GM11168 (cell line): ENCODE data around the gene GPC6.

Source experiments
- in situ Hi-C: fragments of 300-500 bp; cut with MboI; formaldehyde crosslinking; loops from one replicate; pipeline ENCODE4 v1.12.0; 2022; ENCODE audit warnings: low sequenced_read_pairs; ENCODE audit not compliant: unreplicated experiment

Gene GPC6

DNA sequence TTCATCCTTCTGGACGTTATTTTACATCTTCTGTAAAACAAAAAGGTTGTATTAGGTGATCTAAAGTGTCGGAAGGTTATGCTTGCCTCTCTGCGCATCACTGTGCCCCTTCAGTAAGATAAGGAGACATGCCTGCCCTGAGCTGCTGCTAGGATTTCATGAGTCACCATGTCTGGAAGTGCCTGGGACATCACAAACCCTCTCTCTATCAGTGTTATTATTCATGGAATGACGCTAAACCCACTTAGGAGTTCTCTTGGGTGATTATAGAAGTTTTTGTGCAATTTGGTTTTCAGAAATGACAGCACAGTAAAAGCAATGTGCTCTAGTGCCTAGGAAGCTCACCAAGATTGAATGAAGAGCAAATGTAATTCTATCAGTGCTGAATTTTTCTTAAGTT is 635.2 kb downstream of the GPC6 start:
- in situ Hi-C loops = no loop called here

- in situ Hi-C loops = no loop called here
These were observed 635.7 kb downstream of the GPC6 start for GRCh38 chr13:93862259-93862658.

- in situ Hi-C loops = no loop called here
These were observed 638.6 kb downstream of the GPC6 start for GRCh38 chr13:93865235-93865634.

- in situ Hi-C loops = no loop called here
These were observed 640.9 kb downstream of the GPC6 start for GRCh38 chr13:93867481-93867880.

DNA sequence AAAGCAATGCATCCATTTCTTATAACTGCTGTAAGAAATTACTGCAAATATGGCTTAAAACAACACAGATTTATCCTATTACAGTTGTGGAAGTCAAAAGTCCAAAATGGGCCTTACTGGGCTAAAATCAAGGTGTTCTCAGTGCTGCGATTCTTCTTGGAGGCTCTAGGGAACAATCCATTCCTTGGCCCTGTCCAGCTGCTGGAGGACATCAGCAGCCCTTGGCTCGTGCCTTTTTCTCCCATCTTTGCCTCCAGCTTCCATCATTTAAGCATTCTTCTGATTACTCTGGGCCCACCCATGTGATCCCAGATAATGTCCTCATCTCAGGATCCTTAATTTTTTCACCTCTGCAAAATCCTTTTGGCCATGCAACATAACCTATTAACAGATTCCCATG is 645.8 kb downstream of the GPC6 start:
- in situ Hi-C loops = no loop called here

GRCh38 chr13:93872786-93873347 is 646.3 kb downstream of the GPC6 start:
- in situ Hi-C loops = no loop called here

- in situ Hi-C loops = no loop called here
These were observed 648.9 kb downstream of the GPC6 start for GRCh38 chr13:93875547-93875946.

GRCh38 chr13:93876236-93876635 is 649.6 kb downstream of the GPC6 start:
- in situ Hi-C loops = no loop called here

- in situ Hi-C loops = no loop called here
These were observed 652.1 kb downstream of the GPC6 start for GRCh38 chr13:93878675-93879074.

- in situ Hi-C loops = no loop called here
These were observed 654.8 kb downstream of the GPC6 start for GRCh38 chr13:93881411-93881810.

- in situ Hi-C loops = no loop called here
These were observed 655.6 kb downstream of the GPC6 start for GRCh38 chr13:93882086-93882651.

GRCh38 chr13:93889430-93889951 is 662.9 kb downstream of the GPC6 start:
- in situ Hi-C loops = no loop called here

GRCh38 chr13:93899981-93900380 is 673.4 kb downstream of the GPC6 start:
- in situ Hi-C loops = no loop called here

- in situ Hi-C loops = no loop called here
These were observed 674.1 kb downstream of the GPC6 start for GRCh38 chr13:93900731-93901130.

DNA sequence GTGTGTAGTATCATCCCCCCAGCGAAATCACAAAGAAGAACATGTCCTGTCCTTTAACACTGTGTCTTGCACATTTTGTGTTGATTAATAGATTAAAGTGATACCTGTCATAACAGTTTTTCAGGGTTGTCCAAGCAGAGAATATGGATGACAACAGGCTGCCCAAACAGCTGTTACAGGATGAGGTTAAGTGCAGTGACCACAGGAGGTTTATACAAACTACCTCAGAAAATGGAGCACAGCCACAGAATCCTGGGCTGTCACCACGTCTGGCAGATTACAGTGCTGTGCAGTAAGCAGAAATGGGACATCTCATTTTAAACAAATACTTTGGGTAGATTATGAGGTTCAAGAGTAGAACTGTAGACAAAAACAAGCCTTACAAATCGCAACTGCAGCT is 677.3 kb downstream of the GPC6 start:
- in situ Hi-C loops = no loop called here

DNA sequence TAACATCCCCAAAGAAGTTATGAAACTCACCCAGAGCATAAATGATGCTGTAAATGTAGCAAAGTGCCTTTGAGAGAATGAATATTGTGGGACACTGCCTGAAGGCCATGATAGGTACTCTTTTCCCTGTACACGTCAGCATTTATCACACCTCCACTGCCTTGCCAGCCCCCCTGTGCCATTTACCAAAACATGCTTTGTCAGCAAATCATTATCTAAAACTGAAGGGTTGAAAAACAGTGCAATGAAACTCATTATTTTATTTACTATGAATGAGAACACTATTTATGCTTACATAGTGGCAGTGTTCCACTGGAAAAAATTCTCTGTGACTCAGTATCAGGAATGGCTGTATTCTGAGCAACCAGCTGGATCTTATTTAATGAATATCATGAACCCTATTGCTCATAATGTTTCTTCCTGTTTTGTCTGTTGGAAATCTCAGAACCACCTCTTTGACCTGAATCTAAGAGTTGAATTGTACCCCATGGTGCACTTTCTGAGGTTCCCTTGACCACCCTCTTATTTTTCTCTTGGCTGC is 688.7 kb downstream of the GPC6 start:
- in situ Hi-C loops = no loop called here

DNA sequence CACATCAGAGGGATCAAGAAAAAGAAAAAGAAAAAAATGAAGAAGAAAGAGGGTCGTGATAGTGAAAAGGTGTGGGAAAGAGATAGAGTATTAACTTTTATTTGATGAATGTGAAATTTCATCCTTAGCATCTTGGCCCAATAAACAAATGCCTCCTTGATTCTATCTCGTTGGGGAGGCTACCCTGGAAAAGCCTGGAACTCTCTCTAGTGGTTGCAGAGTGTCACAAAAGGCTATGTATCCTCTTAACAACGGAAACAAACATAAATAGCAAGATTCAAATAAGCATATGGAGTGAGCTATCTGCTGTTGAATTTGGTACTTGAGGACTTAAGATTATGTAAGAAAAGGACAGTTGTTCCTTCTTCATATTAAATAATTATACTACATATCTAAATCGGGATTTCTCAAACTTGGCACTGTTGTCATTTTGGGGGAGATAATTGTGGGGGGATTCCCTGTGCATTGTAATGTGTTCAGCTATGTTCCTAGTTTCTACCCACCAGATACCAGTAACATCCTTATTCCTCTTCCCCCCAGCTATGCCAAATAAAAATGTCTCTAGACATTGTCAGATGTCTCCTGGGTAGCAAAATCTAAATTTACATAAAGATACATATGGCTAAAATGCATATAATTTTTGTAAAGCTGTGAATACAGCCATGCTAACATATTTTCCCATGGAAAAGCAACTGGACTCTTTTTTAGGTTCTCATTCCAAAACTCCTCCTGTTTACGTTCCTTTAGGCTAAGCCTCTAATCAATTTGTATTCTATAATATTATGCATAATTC is 695.7 kb downstream of the GPC6 start:
- in situ Hi-C loops = no loop called here

DNA sequence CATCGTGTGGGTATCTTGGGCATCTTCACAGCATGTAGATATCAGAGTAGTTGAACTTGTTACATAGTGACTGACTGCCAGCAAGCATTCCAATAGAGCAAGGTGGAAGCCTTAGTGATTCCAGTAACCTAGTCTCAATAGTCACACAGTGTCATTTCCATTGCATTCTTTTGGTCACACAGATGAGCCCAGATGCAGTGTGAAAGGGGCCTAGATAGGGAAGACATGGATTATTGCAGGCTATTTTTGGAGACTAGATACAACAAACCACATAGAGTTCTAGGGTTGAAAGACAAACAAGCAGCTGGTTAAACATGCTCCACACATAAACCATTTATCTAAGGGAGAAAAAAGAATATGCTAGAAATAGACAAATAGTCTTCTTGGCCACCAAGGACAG is 699.4 kb downstream of the GPC6 start:
- in situ Hi-C loops = no loop called here

DNA sequence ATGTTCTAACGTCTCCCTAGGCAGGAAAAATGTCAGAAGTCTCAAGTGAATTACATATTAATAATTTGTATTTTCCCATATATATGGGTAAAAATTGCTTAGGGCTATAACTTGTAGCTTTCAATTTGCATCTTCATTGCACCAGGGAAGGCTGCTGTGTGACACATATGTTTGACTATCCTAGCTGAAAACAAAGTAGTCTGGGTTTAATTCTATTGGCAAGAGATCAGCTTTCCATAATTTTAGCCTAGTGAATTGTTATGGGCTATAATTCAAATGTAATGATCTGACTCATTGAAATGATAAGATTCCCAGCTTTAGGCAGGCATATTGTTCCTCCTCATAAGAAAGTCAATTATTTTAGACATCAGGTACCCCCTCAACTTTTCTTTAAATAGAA is 699.8 kb downstream of the GPC6 start:
- in situ Hi-C loops = no loop called here

DNA sequence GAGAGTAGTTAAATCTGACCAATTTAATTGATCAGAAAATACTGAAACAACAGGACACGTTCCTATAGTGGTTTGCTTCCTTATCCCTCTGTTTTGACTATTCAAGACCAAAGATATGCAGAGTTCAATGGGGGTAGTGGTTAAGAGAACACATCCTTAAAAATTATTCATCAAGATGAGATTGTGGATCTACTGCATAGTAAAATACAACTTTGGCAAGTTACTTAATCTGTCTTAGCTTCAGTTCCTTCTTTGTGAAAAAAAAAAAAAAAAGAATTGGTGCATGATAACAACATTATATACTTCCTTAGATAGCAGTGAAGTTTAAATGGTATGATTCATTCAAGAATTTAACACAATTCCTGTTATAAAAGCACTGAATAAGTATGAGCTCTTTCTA is 700.8 kb downstream of the GPC6 start:
- in situ Hi-C loops = no loop called here

DNA sequence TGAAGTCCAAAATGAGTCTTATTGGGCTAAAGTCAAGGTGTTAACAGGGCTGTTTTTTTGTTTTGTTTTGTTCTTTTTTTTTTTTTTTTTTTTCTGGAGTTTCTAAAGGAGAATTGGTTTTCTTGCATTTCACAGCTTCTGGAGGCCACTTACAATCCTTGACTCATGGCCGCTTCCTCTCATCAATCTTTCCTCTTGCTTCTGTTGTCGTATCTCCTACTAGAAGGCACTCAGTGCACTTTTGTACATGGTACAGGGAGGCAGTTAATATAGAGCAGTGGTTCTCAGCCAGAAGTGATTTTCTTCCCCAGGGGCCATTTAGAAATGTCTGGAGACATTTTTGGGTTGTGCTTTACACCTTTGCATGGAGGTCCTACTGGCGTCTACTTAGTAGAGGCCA is 706.3 kb downstream of the GPC6 start:
- in situ Hi-C loops = no loop called here
